ENCODE measurements around the gene TYK2.

Gene TYK2

GRCh38 chr19:10305139-10305806 is 75.1 kb downstream of the TYK2 start:
- no peak for DNase-seq

Data from stimulated activated CD4-positive, alpha-beta T cell treated with anti-CD3 and anti-CD28 coated beads, Interleukin-2, amount 100 ng/mL, for 24 hours (primary cell).